Measurements from ENCODE around the gene MAP3K10.
"Not testable (repeated sequence)": the region's sequence is repeated elsewhere in the genome, so short reads cannot be mapped to it uniquely, and the experiment has no call there.

MAP3K10 gene

DNA sequence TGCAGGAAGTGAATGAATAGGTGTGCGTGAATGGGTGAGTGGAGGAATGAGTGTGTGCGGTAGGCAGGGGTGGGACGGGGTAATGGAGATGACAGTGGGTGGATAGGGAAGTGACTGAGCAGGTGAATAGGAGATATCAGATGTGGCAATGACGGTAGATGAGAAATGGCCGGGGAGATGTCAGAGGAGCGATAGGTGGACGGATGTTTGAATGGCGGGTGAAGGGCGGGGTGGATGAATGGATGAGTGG, 25.5 kb downstream of the MAP3K10 start:
- DNase-seq (ENCODE audit: low read depth in 2 of 3, low spot score in 2 of 3), result no peak

DNA sequence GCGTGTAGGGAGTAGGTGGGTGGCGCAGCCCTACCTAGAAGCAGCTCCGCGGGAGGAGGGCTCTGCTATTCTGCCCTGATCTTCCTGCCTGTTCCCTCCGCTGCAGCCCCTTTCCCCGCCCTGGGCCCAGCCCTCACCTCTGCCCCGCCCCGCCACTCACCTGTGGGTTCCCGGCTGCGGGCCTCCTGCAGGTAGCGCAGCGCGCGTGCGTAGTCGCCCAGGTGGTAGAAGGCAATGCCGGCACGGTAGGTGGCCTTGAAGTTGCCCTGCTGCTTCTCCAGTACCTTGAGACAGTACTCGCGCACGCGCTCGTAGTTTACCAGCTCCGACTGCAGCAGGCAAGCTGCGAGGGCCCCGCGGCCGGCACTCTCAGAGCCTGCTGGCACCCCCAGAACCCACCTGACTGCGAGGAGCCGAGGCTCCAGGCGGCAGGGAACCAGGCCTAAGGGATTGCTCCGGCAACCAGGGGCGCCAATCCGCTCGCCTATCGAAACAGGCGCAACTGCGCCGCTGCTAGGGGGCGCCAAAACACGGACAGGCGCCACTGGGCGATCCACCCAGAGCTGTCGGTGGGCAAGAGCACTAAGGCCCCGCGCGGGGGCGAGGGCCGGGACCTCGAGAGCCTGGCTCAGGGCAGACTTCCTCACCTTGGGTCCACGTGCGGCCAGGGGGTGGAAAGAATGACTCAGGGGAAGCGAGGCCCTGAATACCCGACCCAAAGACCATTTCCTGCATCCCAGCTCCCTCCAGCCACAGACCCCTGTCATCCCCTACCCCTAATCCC, 26.0 kb downstream of the MAP3K10 start:
- DNase-seq (ENCODE audit: low read depth in 2 of 3, low spot score in 2 of 3), result no peak

DNA sequence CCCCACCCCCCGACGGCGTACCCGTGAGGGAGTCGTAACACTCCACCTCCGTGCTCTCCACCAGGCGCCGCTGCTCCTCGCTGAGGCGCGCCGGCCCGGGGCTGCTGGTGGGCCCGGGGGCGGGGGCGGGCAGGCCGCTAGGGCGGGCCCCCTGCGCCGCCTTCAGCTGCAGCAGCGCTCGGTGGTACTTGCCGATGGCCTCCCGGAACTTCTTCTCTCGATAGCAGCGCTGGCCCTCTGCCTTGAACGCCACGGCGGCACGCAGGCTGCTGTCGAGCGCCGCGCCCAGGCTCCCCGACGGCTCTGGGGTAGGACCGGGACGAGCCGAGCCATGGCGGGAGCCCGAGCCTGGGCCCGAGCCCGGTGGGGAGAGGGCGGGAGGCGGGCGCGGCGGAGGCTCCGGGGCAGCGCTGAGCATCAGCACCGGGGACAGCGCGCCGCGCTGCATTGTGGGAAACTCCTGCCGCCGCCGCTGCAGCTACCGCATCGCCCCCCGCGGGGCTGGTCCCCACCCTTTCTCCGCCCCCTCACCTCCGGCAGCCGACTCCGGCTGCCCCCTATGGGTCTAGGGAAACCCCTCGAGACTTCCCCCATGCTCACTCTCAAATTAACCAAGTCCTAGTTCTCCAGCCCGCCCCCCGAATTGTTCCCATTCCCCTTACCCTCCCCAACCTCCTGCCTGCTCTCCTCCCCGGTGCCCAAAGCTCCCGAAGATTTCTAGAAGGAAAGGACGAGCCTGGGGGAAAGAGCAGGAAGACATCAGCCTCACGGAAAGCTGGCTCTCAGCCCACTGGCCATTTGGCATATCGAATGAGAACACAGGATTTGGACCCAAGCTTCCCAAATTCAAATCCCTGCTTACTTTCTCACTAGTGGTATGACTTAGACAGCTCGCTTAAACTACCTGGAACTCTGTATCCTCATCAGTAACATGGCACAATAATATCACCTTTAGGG, 27.0 kb downstream of the MAP3K10 start, which contains the start of gene TTC9B:
Gene TTC9B, minus strand, starts transcription at position 451 of the 957 bp plus-strand sequence. Its CDS starts 3 bp downstream, at position 448.
- peak in 1 of 3 experiments; percentile 11 for DNase-seq (ENCODE audit: low read depth in 2 of 3, low spot score in 2 of 3)

DNA sequence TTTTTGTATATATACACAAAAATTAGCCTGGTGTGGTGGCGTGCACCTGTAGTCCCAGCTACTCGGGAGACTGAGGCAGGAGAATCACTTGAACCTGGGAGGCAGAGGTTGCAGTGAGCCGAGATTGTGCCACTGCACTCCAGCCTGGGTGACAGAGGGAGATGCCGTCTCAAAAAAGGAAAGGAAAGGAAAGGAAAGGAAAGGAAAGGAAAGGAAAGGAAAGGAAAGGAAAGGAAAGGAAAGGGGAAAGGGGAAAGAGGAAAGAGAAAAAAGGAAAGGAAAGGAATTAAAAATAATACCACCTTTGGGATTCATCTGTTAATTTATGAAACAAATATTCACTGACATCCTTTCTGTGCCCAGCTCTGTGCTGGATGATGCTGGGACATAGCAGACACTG, 27.8 kb downstream of the MAP3K10 start:
- not testable (repeated sequence) for DNase-seq (ENCODE audit: low read depth in 2 of 3, low spot score in 2 of 3)

DNA sequence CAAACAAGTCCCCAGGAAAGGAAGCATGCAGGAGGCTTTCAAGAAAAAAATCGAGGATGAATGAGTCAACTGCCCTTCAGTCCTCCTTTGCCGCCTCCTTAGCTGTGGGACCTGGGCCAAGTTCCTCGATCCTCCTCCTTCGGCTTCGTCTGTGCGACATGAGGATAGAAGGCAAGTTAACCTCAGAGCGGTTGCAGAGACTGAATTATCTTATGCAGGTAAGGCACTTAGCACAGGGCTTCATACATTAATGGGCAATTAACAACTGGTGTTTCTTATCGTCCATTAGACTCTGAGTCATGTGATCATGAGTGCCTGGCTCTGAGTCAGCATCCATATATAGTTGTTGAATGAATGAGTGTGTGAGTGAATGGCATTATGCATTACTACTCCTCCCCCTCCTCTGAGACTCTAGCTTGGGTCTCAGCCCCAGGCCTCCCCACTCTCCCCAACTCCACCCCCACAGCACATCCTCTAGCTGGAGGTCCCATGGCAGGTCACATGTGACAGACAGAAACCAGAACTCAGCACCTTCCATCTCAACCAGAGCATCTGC, 28.6 kb downstream of the MAP3K10 start:
- DNase-seq (ENCODE audit: low read depth in 2 of 3, low spot score in 2 of 3), result no peak

DNA sequence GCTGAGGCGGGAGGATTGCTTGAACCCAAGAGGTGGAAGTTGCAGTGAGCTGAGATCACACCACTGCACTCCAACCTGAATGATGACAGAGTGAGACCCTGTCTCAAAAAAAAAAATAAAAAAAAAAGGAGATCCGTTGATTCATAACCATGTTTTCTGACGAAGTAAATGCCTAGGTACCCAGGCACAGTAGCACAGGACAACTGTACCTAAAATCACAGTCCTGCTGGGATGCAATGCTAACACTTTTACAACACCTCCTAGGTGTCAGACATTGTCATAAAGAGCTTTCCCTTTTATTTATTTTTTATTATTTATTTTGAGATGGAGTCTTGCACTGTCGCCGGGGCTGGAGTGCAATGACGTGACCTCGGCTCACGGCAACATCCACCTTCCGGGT, 29.4 kb downstream of the MAP3K10 start:
- DNase-seq (ENCODE audit: low read depth in 2 of 3, low spot score in 2 of 3), result no peak

DNA sequence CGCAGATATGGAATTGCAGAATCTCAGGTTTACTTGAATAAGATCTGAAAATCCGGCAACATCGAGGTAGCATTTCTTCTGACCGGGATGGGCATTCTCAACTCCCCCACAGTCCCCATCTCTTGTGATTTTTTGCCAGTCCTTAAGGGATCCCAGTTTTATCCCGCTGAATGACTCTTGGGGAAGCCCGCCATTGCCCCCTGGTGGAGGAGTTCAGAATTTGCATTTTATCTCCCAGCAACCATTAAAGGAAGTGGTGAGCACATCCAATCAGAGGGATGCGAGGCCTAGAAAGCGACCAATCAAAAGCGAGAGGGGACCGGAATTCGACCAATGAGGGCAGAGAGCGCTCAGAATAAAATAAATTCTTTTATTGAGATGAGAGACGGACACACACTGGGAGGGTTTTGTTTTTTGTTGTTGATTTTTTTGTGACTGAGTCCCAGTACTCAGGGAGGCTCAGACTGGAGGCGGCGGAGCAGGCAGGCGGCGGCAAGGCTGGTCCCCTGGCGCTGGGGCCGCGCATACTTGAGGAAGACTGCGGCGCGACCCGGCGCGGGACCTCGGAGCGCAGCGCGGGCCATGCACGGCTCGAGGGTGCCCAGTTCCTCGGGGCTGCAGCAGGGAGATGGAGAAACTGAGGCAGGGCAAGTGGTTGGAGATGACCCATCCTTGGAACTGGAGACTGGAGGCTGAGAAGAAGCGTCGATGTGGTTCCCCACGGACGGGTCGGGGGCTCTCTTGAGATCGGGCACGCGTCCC, 30.8 kb downstream of the MAP3K10 start:
- peak; percentile 29 to 50 (median 40) for DNase-seq (ENCODE audit: low read depth in 2 of 3, low spot score in 2 of 3)

DNA sequence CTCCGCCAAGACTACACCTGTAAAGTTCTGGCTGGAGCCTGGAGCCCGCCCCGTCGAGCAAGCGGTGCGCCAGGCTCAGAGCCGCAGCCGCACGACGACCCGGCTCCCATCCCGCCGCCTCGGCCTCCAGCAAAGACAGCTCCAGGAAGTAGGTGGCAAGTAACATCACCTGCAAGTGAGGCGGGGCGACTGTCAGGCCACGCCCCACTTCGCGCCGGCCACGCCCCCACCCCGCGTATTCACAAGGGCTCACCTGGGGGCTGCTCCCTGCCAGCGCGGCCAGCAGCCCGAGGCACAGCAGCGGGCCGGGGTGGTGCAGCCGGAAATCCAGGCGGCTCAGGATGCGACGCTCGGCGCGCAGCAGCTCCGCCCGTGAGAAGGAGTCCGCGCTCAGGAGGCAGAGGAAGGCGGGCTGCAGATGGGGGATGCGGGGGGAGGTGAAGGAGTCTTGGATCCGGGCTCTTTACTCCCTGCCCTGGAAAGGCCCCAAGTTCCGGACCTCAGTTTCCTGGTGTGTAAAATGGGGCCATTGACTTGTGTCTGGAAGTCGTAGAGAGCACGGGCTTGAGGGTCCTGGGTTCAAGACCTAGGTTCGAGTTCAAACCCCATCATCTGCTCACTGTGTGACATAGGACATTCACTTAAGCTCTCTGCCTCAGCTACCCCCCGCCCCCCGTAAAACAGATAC, 32.1 kb downstream of the MAP3K10 start:
- DNase-seq (ENCODE audit: low read depth in 2 of 3, low spot score in 2 of 3), result no peak

DNA sequence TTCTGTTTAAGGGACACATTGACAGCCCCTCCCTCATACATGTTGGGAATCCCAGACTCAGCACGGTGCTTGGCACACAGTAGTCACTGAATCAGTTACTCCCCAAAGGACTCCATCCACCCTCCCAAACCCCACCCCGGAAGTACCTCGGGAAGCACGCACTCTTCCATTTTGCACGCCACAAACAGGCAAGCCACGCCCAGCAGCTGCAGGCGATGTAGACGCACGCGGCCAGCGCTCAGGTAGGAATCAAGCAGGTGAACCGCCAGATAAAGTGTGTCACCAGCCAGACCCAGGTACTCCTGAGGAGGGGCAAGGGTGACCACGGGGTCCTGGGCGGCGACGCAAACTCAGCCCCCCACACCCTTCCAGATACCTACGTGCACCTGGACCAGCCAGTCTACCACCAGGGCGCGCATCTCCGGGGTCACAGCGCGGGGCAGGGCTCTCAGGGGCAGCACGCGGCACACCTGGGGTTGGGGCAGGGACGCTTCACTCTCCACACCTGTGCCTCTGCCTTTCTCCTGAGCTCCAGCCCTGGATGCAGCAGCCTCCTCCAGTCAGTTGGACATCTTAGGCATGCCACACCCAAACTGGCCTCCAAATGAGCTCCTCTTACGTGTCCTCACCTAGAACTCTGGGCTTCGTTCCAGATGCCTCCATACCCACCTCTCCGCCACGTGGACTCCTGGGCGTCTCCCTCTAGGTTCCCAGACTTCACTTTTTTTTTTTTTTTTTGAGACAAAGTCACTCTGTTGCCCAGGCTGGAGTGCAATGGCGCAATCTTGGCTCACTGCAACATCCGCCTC, 33.3 kb downstream of the MAP3K10 start:
- DNase-seq (ENCODE audit: low read depth in 2 of 3, low spot score in 2 of 3), result no peak

DNA sequence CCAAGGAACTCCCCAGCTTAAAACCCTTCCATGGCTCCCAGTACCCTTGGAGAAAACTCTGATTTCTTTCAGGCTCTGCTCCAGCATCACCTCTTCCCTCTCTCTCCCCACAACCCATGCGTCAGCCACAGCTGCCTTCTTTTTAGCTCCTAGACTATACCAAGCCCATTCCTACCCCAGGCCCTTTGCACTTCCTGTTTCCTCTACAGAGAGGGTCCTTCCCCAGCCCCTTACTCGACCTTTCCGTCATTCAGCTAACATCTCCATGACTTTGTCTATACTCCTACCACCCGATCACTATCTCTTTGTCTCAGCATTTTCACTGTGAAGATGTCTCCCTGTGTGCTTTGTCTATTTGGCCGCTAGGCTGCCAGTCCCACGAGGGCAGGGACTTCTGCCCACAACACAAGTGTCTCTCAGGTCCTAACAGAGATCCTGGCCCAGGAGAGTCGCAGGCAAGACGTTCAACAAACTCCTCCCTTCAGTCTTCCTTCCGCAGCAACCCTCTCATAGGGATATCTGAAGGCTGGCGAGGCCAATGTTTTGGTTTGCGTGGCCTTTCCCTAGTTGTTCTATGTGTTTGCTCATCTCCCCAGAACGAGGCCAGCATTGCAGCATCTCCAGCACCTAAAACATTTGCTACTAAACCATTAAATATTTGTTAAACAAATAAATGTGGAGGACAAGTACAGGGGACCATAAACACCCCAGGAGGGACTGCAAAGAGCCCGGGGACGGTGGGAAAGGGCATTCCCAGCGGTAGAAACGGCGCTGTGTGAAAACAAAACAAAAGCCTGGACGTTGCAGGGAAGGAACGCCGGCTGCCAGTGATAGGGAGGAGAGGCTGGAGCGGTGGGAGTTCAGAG, 34.4 kb downstream of the MAP3K10 start:
- no peak for DNase-seq (ENCODE audit: low read depth in 2 of 3, low spot score in 2 of 3)

DNA sequence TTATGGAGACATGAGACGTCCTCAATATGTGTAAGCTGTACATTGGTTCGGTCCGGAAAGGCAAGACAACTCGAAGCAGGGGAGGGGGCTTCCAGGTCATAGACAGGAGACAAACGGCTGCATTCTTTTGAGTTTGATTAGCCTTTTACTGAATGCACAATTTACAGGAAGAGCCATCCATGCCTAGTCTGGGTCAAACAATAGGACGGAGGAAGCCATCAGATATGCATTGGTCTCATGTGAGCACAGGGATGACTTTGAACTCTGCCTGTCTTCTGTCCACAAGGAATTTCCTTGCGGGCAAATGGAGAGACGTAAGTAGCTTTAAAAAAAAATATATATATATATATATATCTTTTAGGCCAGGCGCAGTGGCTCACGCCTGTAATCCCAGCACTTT, 37.1 kb downstream of the MAP3K10 start:
- no peak for DNase-seq (ENCODE audit: low read depth in 2 of 3, low spot score in 2 of 3)

DNA sequence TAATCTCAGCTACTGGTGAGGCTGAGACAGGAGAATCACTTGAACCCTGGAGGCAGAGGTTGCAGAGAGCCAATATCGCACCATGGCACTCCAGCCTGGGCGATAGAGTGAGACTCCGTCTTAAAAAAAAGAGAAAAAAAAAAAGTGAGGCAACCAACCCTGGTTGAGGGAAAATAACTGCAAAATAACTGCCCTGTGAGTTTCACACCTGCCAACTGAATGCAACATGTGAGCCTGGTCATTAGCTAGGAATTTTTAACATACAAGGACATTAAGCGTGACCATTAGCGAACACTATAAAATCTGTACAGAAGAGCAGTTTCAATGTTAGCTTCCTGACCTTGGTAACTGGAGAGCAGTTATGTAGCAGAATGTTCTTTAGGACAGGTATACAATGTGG, 37.6 kb downstream of the MAP3K10 start:
- DNase-seq (ENCODE audit: low read depth in 2 of 3, low spot score in 2 of 3), result no peak

DNA sequence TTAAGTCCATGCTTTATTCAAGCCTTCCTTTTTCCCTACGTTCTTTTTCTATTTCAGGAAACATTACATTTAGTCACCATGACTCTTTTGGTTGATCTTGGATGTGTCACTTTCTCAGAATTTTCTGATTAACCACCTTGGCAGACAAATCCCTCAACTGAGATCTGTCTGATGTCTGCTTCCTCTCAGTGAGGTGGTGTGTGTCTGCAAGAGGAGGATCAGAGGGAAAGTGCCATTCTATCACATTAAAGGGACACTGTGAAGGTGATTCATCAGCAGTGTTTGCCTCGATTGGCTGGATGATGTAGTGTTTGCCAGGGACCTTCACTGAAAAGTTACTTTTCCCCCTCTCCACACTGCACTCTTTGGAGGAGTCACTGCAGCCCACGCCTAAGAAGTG, 38.3 kb downstream of the MAP3K10 start:
- DNase-seq (ENCODE audit: low read depth in 2 of 3, low spot score in 2 of 3), result no peak

DNA sequence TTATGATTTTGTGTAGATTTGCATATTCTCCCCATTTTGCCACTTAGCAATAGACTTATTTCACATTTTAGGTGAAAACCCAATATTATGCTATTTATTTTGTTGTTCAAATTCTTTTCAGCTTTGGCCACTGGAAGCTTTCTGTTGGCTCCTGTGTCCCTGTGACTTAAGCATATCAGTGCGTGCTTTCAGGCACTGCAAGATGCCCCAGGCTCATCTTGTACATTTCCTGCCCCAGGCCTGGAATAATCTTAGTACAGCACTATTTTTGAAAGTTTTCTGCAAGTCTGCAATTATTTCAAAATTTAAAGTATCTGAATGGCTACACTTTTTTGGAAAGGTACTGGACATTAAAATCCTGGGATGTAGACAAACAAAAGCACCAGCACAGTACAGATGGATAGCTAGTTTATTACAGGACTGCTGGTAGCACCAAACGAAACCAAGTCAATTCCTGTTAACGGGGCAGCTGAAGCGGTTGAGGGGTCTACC, 38.7 kb downstream of the MAP3K10 start:
- no peak for DNase-seq (ENCODE audit: low read depth in 2 of 3, low spot score in 2 of 3)

DNA sequence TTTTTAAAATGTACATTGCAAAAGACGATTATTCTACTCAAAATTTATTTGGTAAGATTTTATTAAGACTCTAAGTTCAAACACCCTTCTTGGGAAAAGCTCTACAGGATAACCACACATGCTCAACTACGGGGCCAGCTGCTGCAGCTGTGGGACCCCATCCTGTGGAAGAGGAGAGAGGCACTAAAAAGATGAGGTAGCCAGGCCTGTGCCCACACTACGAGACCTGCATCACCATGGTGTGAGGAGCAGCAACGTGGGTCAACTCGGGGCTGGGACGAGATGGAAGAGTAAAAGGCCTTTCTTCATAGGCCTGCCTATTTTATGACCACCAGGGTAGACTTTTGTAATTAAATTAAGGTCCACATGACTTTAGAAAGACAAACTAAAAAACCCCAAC, 39.8 kb downstream of the MAP3K10 start:
- DNase-seq (ENCODE audit: low read depth in 2 of 3, low spot score in 2 of 3), result no peak

DNA sequence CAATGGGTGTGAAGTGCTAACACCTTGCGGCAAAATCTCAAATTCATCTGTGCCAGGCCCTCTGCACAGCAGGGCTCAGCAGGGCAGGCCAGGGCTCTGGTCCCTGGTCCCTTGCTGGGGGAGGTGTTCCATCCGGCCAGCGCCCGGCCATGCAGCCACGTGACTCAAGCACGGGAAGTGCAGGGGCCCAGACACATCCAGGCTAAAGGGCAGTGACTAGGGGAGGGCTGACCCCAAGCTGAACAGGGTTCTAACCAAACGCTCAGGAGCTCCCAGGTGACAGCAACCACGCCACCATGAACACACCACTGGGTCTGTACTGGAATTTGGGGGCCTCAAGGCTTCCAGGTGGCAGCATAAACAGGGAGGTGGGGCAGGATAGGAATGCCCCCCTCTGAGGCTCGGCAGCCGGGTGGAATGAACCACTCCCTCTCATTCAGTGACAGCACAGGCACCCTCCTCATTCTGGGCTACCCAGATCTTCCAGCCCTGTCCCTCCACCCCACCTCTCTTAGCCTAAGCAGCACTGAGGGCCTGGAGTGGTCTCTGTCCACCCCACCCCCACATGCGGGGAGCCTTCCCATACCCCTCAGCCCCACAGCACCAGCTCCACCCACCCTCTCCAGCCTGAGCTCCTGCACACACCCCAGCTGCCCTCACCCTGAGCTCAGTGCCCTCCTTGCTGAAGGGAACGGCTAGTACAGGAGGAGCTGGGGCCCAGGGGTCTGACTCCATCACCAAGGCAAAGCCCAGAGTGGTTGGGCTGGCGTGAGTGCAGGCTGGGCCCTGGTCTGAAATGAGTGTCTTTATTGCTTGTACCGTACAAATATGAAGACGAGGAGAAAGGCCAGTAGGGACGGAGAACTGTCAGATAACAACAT, 40.6 kb downstream of the MAP3K10 start:
- DNase-seq (ENCODE audit: low read depth in 2 of 3, low spot score in 2 of 3), result no peak

DNA sequence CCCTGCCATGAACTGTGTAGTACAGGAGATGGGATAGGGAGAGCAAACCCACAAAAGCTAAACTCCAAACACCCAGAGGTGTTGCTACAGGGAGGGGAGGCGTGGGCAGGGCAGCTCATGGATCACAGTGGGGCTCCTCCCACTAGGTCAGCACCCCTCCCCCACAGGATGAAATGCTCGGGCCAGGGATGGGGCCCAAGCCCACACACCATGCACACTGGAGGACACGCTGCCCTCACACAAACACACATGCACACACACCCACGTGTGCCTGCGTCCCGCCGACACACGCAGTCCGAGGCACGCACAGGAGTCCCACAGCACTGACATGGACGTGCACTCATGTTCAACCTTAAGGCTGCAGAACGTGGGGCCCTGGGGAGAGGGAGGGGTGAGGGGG, 41.3 kb downstream of the MAP3K10 start:
- DNase-seq (ENCODE audit: low read depth in 2 of 3, low spot score in 2 of 3), result no peak
